Brain microvascular endothelial cell (primary cell): Measurements from ENCODE around the gene INPP5E.

Experiments used
- DNase-seq: peaks from one replicate; pipeline ENCODE4 v3.0.0-alpha.2; 2020
- H3K27ac ChIP-seq: fragments of 250-450 bp; sonication (Bioruptor Pico); 2 replicates; pipeline ENCODE4 v1.5.1; 2020; ENCODE audit warnings: mild to moderate bottlenecking, moderate library complexity
- H3K27me3 ChIP-seq: fragments of 250-450 bp; sonication (Bioruptor Pico); replicated peaks from 2 replicates; pipeline ENCODE4 v1.5.1; 2020; ENCODE audit warnings: mild to moderate bottlenecking
- H3K36me3 ChIP-seq: fragments of 250-450 bp; sonication (Bioruptor Pico); replicated peaks from 2 replicates; pipeline ENCODE4 v1.5.1; 2020; ENCODE audit warnings: mild to moderate bottlenecking
- H3K4me3 ChIP-seq: 2 replicates; pipeline ENCODE4 v1.5.1; 2011; ENCODE audit warnings: low read depth, mild to moderate bottlenecking, control low read depth, low read length, moderate library complexity
- CTCF ChIP-seq: IDR thresholded peaks from 2 replicates; pipeline ENCODE4 v1.5.1; 2011; ENCODE audit warnings: low read depth, mild to moderate bottlenecking, moderate library complexity, low read length, control low read depth, inconsistent platforms; ENCODE audit errors: missing control alignments
- in situ Hi-C: cut with HindIII; loops from 2 replicates; pipeline ENCODE4 v1.10.0; 2017; ENCODE audit warnings: low sequenced_read_pairs, low pct_ligation_motif_present

The INPP5E gene

GRCh38 chr9:136482046-136482792 lies 42.6 kb upstream of the INPP5E start:
- no peaks in the 10 kb centered on the region for H3K27me3 ChIP-seq
- no peak for TF ChIP-seq CTCF
- H3K27ac ChIP-seq = peak overlapping the region; percentile 99
- H3K36me3 ChIP-seq = peaks cover 12% of the 10 kb centered on the region
- H3K4me3 ChIP-seq = peak overlapping the region; percentile 86
- in situ Hi-C loops = loop anchor here (10.0 kb wide), 1 partner anchor 63 kb away; the partner anchor contains the start of gene NOTCH1
- peak; percentile 28 for DNase-seq

GRCh38 chr9:136481558-136481957 lies 41.9 kb upstream of the INPP5E start:
- DNase-seq = no peak
- TF ChIP-seq CTCF = no peak
- in situ Hi-C loops = loop anchor here (10.0 kb wide), 1 partner anchor 63 kb away; the partner anchor contains the start of gene NOTCH1
- H3K4me3 ChIP-seq = peak overlapping the region; percentile 86
- peak overlapping the region; percentile 99 for H3K27ac ChIP-seq
- no peaks in the 10 kb centered on the region for H3K27me3 ChIP-seq
- peaks cover 18% of the 10 kb centered on the region for H3K36me3 ChIP-seq

GRCh38 chr9:136476369-136477150 lies 36.9 kb upstream of the INPP5E start:
- no peak overlapping the region for H3K27ac ChIP-seq
- no peaks in the 10 kb centered on the region for H3K27me3 ChIP-seq
- H3K4me3 ChIP-seq = no peak overlapping the region
- DNase-seq = no peak
- in situ Hi-C loops = no loop called here
- H3K36me3 ChIP-seq = peaks cover 62% of the 10 kb centered on the region
- TF ChIP-seq CTCF = no peak

- no peak overlapping the region for H3K27ac ChIP-seq
Measured at GRCh38 chr9:136474974-136475865, 35.6 kb upstream of the INPP5E start.

More at GRCh38 chr9:136474974-136475865, 35.6 kb upstream of the INPP5E start:
- TF ChIP-seq CTCF = no peak
- no peak for DNase-seq
- Histone ChIP-seq H3K36me3 (peaks cover 75% of the 10 kb centered on the region), H3K27me3 (no peaks in the 10 kb centered on the region), H3K4me3 (no peak overlapping the region)
- in situ Hi-C loops = no loop called here
